Thyroid gland (tissue), 4 donors: ENCODE results near the gene DROSHA.
"Not testable (repeated sequence)": the region's sequence is repeated elsewhere in the genome, so short reads cannot be mapped to it uniquely, and the experiment has no call there.

Experiments used
- CTCF ChIP-seq, 6 experiments: fragments of 200-600 bp in 3 of 6; fragments of 450-650 bp in 3 of 6; sonication (generic) in 3 of 6; IDR thresholded peaks; one replicate each; pipeline ENCODE4 v1.5.1; 2016 to 2019; ENCODE audit warnings: antibody characterized with exemption in 6 of 6, mild to moderate bottlenecking in 2 of 6, inconsistent platforms in 1 of 6, moderate library complexity in 1 of 6
- POLR2A ChIP-seq, 2 donors: fragments of 450-650 bp; IDR thresholded peaks; one replicate each; pipeline ENCODE4 v1.6.1; 2017; ENCODE audit warnings: antibody characterized with exemption in 2 of 2, mild to moderate bottlenecking in 2 of 2, moderate library complexity in 1 of 2

- not testable (repeated sequence) for TF ChIP-seq CTCF, POLR2A (IDR thresholded peaks at IDR 0.05)
Observed at GRCh38 chr5:31395450-31396045, 136.3 kb downstream of the DROSHA start.
